NCI-H2227 (cell line): ENCODE data around the gene PCYT1A.
"Not testable (repeated sequence)": the region's sequence is repeated elsewhere in the genome, so short reads cannot be mapped to it uniquely, and the experiment has no call there.

Experiments
- DNase-seq: peaks from one replicate; lab custom pipeline; 2025; ENCODE audit not compliant: unreplicated experiment; lab: John Stamatoyannopoulos, UW

Gene PCYT1A

GRCh38 chr3:196216681-196217211, 70.8 kb downstream of the PCYT1A start:
- DNase-seq: no peak

- DNase-seq: no peak
Observed at GRCh38 chr3:196216089-196216564, 71.4 kb downstream of the PCYT1A start, which contains the start of gene SLC51A. Gene SLC51A, plus strand, starts transcription at chr3:196216534. Its CDS starts 179 bp downstream, at chr3:196216713.

- DNase-seq: no peak
Observed at GRCh38 chr3:196215493-196216020, 72.0 kb downstream of the PCYT1A start.

- no peak for DNase-seq
Observed at GRCh38 chr3:196214783-196215441, 72.6 kb downstream of the PCYT1A start.

- no peak for DNase-seq
Observed at GRCh38 chr3:196210673-196211556, 76.6 kb downstream of the PCYT1A start, which contains the start of gene ZDHHC19. Gene ZDHHC19, minus strand, starts transcription at chr3:196211400. Its CDS starts 85 bp downstream, at chr3:196211315.

- DNase-seq: not testable (repeated sequence)
Observed at GRCh38 chr3:196209944-196210672, 77.4 kb downstream of the PCYT1A start.

- DNase-seq: no peak
Observed at GRCh38 chr3:196208942-196209695, 78.4 kb downstream of the PCYT1A start.

GRCh38 chr3:196207833-196208607, 79.5 kb downstream of the PCYT1A start:
- peak; percentile 54 for DNase-seq

- DNase-seq: no peak
Observed at GRCh38 chr3:196207159-196207832, 80.2 kb downstream of the PCYT1A start.

- not testable (repeated sequence) for DNase-seq
Observed at GRCh38 chr3:196205442-196206205, 81.9 kb downstream of the PCYT1A start.

GRCh38 chr3:196203846-196204245, 83.7 kb downstream of the PCYT1A start:
- no peak for DNase-seq

- DNase-seq: peak; percentile 53
Observed at GRCh38 chr3:196202516-196202970, 85.0 kb downstream of the PCYT1A start.

GRCh38 chr3:196198771-196199753, 88.5 kb downstream of the PCYT1A start:
- no peak for DNase-seq

GRCh38 chr3:196198081-196198675, 89.3 kb downstream of the PCYT1A start:
- DNase-seq: no peak

GRCh38 chr3:196197524-196197923, 90.0 kb downstream of the PCYT1A start:
- DNase-seq: no peak

- DNase-seq: no peak
Observed at GRCh38 chr3:196195664-196196265, 91.8 kb downstream of the PCYT1A start.
